ENCODE results near the gene USP31.

GRCh38 chr16:23131931-23132621 lies 17.2 kb downstream of the USP31 start:
- no peak for TF ChIP-seq EZH2 (IDR thresholded peaks at IDR 0.05; ENCODE audit: borderline replicate concordance)
- TF ChIP-seq CTCF (IDR thresholded peaks at IDR 0.05; ENCODE audit: poor library complexity) = no peak

Measured in hepatocyte (in vitro differentiated cells).